ENCODE data around the gene ARHGAP29. TPM values are rescaled to one million over a fixed set of nuclear protein-coding genes. Genes with fewer than 3 reads are reported as not detected.
A peak's percentile ranks its signal among the peaks of the same experiment; 100 is the strongest.

ARHGAP29 gene
- total RNA-seq, 1 experiment from 2014 or later = 46.7 TPM

DNA sequence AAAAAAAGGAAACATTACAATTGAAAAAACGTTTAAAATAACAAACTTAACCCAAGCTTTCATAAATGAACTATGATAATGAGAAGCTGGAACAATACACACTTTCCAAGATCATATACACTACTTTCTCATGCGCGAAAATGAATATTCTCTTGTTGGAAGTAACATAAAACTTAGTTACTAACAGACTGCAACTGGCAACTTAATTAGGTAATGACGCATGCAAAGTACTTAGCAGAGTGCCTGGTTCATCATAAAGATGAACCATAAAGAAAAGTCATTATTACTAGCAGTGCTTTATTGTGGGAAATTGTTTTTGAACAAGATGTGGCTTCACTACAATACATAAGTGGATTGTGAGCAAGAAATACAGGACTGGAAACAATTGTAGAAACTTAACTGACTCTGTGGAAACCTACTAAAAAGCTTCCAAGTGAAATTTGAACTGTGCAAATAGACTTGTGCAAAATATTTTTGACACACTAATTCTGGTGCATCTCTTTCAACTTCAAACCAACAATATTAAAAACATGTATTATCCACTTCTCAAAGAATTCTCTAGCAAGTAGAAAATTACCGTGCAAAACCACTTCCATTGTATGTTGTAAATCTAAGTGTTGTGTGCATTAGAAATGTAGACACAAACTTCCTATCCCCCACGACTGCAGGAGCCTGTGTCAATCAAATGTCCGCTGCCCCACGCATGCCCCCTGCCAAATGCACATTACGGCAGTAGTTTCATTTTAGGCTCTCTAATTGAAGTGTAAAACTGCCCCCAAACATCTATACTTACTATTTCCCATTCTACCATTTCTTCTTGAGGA, 2.0 kb downstream of the ARHGAP29 start:
- Mint-ChIP-seq H3K36me3 (ENCODE audit: insufficient read depth, unreplicated experiment) (peaks cover 7% of the 10 kb centered on the region), H3K27ac (ENCODE audit: low read depth, unreplicated experiment) (peak overlapping the region; percentile 90), H3K4me3 (ENCODE audit: unreplicated experiment) (peak overlapping the region; percentile 95), H3K4me1 (ENCODE audit: insufficient read depth, unreplicated experiment) (peaks cover 53% of the 10 kb centered on the region), H3K9me3 (ENCODE audit: unreplicated experiment) (no peaks in the 10 kb centered on the region), H3K27me3 (ENCODE audit: insufficient read depth, unreplicated experiment) (no peaks in the 10 kb centered on the region)
- intact Hi-C loops (cut with micrococcal nuclease) = loop anchor here (2.0 kb wide), 2 partner anchors 23 to 191 kb away; no protein-coding TSS in a partner anchor
- POLR2A ChIA-PET = interaction anchor here (0.7 to 6.3 kb wide), 23 partner anchors 9 to 226 kb away, joined by 3 to 106 read pairs (median 5); partner anchors contain the start of gene ABCD3
- no peak for DNase-seq (ENCODE audit: unreplicated experiment)
- CTCF ChIA-PET = interaction anchor here (0.7 to 6.5 kb wide), 7 partner anchors 10 to 197 kb away, joined by 3 to 63 read pairs (median 11); no protein-coding TSS in a partner anchor
- TF ChIP-seq CTCF (IDR thresholded peaks at IDR 0.05; ENCODE audit: unreplicated experiment) = no peak
- BruUV-seq (replicated peaks) = TSS peak; percentile 19

DNA sequence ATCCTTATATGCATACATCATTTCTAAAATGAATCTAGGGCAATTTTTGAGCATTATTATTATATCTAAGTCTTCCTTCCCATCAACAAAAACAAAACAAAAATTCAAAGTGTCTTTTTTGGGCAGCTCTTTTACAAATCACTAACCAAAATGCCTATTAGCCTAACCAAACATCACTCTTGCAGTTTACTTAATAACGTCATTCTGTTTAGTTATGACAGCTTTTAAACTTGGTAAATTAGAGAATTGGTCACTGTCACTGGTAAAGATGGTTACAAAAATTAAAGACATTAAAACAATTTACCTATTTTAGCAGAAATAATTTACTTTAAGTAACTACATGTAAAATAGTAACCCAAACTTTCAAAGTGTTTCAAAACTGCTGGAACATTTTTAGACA, 2.8 kb downstream of the ARHGAP29 start:
- H3K4me3 Mint-ChIP-seq (ENCODE audit: unreplicated experiment) = peak overlapping the region; percentile 95
- TF ChIP-seq CTCF (IDR thresholded peaks at IDR 0.05; ENCODE audit: unreplicated experiment) = no peak
- DNase-seq (ENCODE audit: unreplicated experiment) = no peak
- peak overlapping the region; percentile 90 for H3K27ac Mint-ChIP-seq (ENCODE audit: low read depth, unreplicated experiment)
- no TSS peak for BruUV-seq (replicated peaks)
- H3K27me3 Mint-ChIP-seq (ENCODE audit: insufficient read depth, unreplicated experiment) = no peaks in the 10 kb centered on the region
- H3K36me3 Mint-ChIP-seq (ENCODE audit: insufficient read depth, unreplicated experiment) = peaks cover 7% of the 10 kb centered on the region
- ChIA-PET POLR2A (interaction anchor here (0.7 to 6.3 kb wide), 10 partner anchors 9 to 183 kb away, joined by 3 to 106 read pairs (median 12); no protein-coding TSS in a partner anchor), CTCF (interaction anchor here (0.8 to 6.5 kb wide), 4 partner anchors 12 to 171 kb away, joined by 3 to 63 read pairs (median 22); no protein-coding TSS in a partner anchor)
- no peaks in the 10 kb centered on the region for H3K9me3 Mint-ChIP-seq (ENCODE audit: unreplicated experiment)
- intact Hi-C loops (cut with micrococcal nuclease) = no loop called here
- peaks cover 52% of the 10 kb centered on the region for H3K4me1 Mint-ChIP-seq (ENCODE audit: insufficient read depth, unreplicated experiment)

GRCh38 chr1:94231746-94232145, 5.6 kb downstream of the ARHGAP29 start:
- Mint-ChIP-seq H3K36me3 (ENCODE audit: insufficient read depth, unreplicated experiment) (no peaks in the 10 kb centered on the region), H3K4me3 (ENCODE audit: unreplicated experiment) (no peak overlapping the region), H3K4me1 (ENCODE audit: insufficient read depth, unreplicated experiment) (peaks cover 61% of the 10 kb centered on the region), H3K27me3 (ENCODE audit: insufficient read depth, unreplicated experiment) (no peaks in the 10 kb centered on the region), H3K9me3 (ENCODE audit: unreplicated experiment) (no peaks in the 10 kb centered on the region), H3K27ac (ENCODE audit: low read depth, unreplicated experiment) (peak overlapping the region; percentile 76)
- no peak for DNase-seq (ENCODE audit: unreplicated experiment)
- ChIA-PET CTCF (interaction anchor here (0.6 to 1.2 kb wide), 2 partner anchors 103 to 233 kb away, joined by 3 read pairs; no protein-coding TSS in a partner anchor), POLR2A (no interaction called here)
- BruUV-seq (replicated peaks) = no TSS peak
- TF ChIP-seq CTCF (IDR thresholded peaks at IDR 0.05; ENCODE audit: unreplicated experiment) = no peak
- intact Hi-C loops (cut with micrococcal nuclease) = no loop called here

DNA sequence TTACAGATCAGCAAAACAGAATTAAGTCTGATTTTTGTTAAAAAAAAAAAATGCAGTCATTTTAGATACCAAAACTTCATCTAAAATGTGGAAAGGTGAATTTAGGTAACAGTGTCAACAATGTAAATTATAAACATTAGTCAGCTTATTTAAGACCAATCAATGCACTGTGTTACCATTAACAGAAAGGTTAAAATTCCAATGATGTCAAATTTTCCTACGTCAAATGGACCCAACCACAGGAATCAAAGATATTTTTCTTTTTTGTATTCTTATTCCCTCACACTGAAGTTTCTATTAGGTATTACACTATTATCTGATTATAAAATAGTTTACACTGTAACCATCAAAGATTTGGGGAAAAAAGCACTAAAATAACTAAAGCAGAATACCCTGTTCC, 6.5 kb downstream of the ARHGAP29 start:
- no peak for DNase-seq (ENCODE audit: unreplicated experiment)
- ChIA-PET POLR2A (interaction anchor here (1.2 to 5.0 kb wide), 4 partner anchors 94 to 783 kb away, joined by 3 to 26 read pairs (median 6); partner anchors contain the start of genes ABCD3 and FNBP1L), CTCF (interaction anchor here (0.6 to 1.2 kb wide), 2 partner anchors 104 to 233 kb away, joined by 3 read pairs; no protein-coding TSS in a partner anchor)
- no TSS peak for BruUV-seq (replicated peaks)
- H3K4me1 Mint-ChIP-seq (ENCODE audit: insufficient read depth, unreplicated experiment) = peaks cover 65% of the 10 kb centered on the region
- intact Hi-C loops (cut with micrococcal nuclease) = no loop called here
- no peaks in the 10 kb centered on the region for H3K27me3 Mint-ChIP-seq (ENCODE audit: insufficient read depth, unreplicated experiment)
- no peak for TF ChIP-seq CTCF (IDR thresholded peaks at IDR 0.05; ENCODE audit: unreplicated experiment)
- H3K4me3 Mint-ChIP-seq (ENCODE audit: unreplicated experiment) = no peak overlapping the region
- no peaks in the 10 kb centered on the region for H3K36me3 Mint-ChIP-seq (ENCODE audit: insufficient read depth, unreplicated experiment)
- peak overlapping the region; percentile 76 for H3K27ac Mint-ChIP-seq (ENCODE audit: low read depth, unreplicated experiment)
- no peaks in the 10 kb centered on the region for H3K9me3 Mint-ChIP-seq (ENCODE audit: unreplicated experiment)
